Fibroblast of mammary gland (primary cell): Measurements from ENCODE around the gene KIF14.

Experiments used
- DNase-seq: peaks from one replicate; pipeline ENCODE4 v3.0.0-alpha.2; 2010; ENCODE audit warnings: low read depth
- H3K4me3 ChIP-seq: 2 replicates; pipeline ENCODE4 v1.5.1; 2011; ENCODE audit warnings: low read depth, mild to moderate bottlenecking, low read length, moderate library complexity; ENCODE audit not compliant: control insufficient read depth
- TF ChIP-seq, protein P1 (sequence below): conservative IDR thresholded peaks from 2 replicates; pipeline ENCODE4 v1.5.1; 2011; ENCODE audit warnings: low read depth, low read length, inconsistent platforms; ENCODE audit not compliant: control insufficient read depth, insufficient read depth

The KIF14 gene

GRCh38 chr1:200620273-200621131 is at the start of gene KIF14:
Gene KIF14 (minus strand): TSS chr1:200620751. CDS start chr1:200618723, 2,028 bp downstream.
- peak; percentile 90 for DNase-seq
- H3K4me3 ChIP-seq = peak within 1 kb of the TSS; percentile 86
- TF ChIP-seq, protein P1, sequence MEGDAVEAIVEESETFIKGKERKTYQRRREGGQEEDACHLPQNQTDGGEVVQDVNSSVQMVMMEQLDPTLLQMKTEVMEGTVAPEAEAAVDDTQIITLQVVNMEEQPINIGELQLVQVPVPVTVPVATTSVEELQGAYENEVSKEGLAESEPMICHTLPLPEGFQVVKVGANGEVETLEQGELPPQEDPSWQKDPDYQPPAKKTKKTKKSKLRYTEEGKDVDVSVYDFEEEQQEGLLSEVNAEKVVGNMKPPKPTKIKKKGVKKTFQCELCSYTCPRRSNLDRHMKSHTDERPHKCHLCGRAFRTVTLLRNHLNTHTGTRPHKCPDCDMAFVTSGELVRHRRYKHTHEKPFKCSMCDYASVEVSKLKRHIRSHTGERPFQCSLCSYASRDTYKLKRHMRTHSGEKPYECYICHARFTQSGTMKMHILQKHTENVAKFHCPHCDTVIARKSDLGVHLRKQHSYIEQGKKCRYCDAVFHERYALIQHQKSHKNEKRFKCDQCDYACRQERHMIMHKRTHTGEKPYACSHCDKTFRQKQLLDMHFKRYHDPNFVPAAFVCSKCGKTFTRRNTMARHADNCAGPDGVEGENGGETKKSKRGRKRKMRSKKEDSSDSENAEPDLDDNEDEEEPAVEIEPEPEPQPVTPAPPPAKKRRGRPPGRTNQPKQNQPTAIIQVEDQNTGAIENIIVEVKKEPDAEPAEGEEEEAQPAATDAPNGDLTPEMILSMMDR = no peak

- TF ChIP-seq, protein P1 = no peak
- DNase-seq = peak; percentile 98
- H3K4me3 ChIP-seq = peak within 1 kb of the TSS; percentile 68
Measured at GRCh38 chr1:200669314-200670241, 49.0 kb upstream of the KIF14 start, which contains the start of gene DDX59. Gene DDX59 (minus strand): TSS chr1:200669907. CDS start chr1:200666740, 3,167 bp downstream.

DNA sequence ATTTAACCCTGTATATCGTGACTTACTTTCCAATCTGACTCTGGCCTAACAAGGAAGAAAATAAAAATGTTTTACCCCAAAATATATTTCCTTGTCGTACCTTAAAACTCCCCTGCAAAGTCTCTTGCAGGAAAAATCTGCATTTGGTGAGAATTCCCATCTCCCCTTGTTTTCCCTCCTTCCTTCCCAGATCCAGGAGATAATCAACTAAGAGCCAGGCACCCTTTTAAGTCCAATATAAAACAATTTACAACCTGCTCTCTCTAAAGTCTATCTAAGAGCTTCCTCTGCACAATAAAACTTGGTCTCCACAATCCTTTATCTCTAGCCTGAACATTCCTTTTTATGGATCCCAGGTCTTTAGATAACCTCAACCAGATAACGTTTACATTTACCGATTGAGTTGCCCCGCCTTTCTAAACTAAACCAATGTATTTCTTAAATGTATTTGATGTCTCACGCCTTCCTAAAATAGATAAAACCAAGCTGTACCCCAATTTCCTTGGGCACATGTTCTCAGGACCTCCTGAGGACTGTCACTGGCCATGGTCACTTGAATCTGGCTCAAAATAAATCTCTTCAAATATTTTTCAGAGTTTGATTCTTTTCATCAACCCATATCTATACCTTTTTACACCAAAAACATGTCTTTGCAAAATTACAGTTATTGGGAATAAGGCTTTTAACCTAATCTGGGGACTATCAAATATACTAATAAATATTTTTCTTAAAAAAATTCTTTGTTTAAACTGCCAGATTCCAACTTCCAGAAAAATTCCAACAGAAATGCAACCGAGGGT is 48.2 kb upstream of the KIF14 start:
- DNase-seq = no peak
- TF ChIP-seq, protein P1 = no peak
- H3K4me3 ChIP-seq = peak overlapping the region; percentile 60

DNA sequence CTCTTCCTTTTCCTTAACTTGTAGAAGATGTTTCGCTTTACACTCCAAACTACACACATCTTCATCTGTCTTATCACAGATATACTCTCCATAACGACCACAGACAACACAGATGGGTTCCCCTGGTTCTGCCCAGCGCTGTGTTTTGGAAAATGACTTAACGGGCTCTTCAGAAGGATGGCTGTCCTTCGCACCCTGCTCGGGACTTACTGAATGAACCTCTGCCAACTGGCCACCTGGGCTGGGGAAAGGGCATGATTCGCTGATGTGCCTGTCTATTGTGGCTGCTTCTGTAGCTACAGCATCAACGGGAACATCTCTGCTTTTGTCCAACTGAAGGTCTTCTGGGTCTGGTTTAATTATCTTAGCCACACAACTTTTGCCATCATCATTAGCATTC is 45.8 kb upstream of the KIF14 start:
- no peak for DNase-seq
- TF ChIP-seq, protein P1 = no peak
- no peak overlapping the region for H3K4me3 ChIP-seq

GRCh38 chr1:200665861-200666260 is 45.3 kb upstream of the KIF14 start:
- DNase-seq = peak; percentile 49
- TF ChIP-seq, protein P1 = no peak
- no peak overlapping the region for H3K4me3 ChIP-seq

DNA sequence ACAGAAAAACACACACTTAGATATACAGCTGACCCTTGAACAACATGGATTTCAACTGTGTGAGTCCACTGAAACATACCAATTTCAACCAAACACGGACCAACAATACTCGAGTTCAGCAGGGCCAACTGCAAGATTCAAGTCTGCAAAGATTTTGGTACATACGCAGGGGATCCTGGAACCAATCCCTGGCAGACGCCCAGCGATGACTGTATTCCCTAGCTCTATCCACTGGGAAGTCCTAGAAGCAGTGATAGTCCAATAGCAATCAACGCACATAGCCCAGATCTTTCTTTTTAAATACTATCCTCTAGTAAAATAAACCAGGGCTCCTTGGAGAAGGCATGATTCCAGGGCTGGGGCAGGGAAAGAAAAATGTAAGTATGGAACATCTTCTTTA is 40.2 kb upstream of the KIF14 start:
- TF ChIP-seq, protein P1 = no peak
- no peak overlapping the region for H3K4me3 ChIP-seq
- DNase-seq = peak; percentile 59
